G401 (cell line): Measurements from ENCODE around the gene NRG2. TPM values are rescaled to one million over a fixed set of nuclear protein-coding genes. Genes with fewer than 3 reads are reported as not detected.
A peak's percentile ranks its signal among the peaks of the same experiment; 100 is the strongest.

ENCODE experiments used
- DNase-seq: peaks from one replicate; pipeline ENCODE4 v3.0.0-alpha.2; 2015; ENCODE audit warnings: low spot score
- in situ Hi-C: cut with HindIII; loops from 2 replicates; pipeline ENCODE4 v1.10.0; 2016; ENCODE audit warnings: low sequenced_read_pairs, mixed read lengths
- total RNA-seq: library from RNA; depleted of rRNA; stranded (reverse); fragments of >200 nt; shearing (Covaris generic); gene quantifications from 2 replicates; pipeline ENCODE4 v1.2.3, GENCODE V29; 2014

NRG2 gene
- total RNA-seq, 1 experiment from 2014 or later = 1.5 TPM

GRCh38 chr5:139814704-139815280, 228.3 kb downstream of the NRG2 start:
- no peak for DNase-seq
- in situ Hi-C loops = no loop called here

GRCh38 chr5:139814191-139814601, 228.9 kb downstream of the NRG2 start:
- in situ Hi-C loops = no loop called here
- DNase-seq = no peak

- DNase-seq = no peak
- in situ Hi-C loops = no loop called here
These were observed 230.0 kb downstream of the NRG2 start for GRCh38 chr5:139812836-139813805.

- in situ Hi-C loops = no loop called here
- DNase-seq = no peak
These were observed 230.8 kb downstream of the NRG2 start for GRCh38 chr5:139812323-139812722.

GRCh38 chr5:139811274-139811607, 231.9 kb downstream of the NRG2 start:
- in situ Hi-C loops = no loop called here
- DNase-seq = no peak

GRCh38 chr5:139810341-139811273, 232.5 kb downstream of the NRG2 start:
- no peak for DNase-seq
- in situ Hi-C loops = no loop called here

- in situ Hi-C loops = no loop called here
- DNase-seq = no peak
These were observed 233.7 kb downstream of the NRG2 start for GRCh38 chr5:139809331-139809810.

GRCh38 chr5:139808481-139809330, 234.4 kb downstream of the NRG2 start:
- in situ Hi-C loops = no loop called here
- DNase-seq = no peak

GRCh38 chr5:139807647-139808030, 235.5 kb downstream of the NRG2 start:
- no peak for DNase-seq
- in situ Hi-C loops = no loop called here

GRCh38 chr5:139806726-139807646, 236.1 kb downstream of the NRG2 start:
- in situ Hi-C loops = no loop called here
- peak; percentile 28 for DNase-seq

GRCh38 chr5:139806111-139806510, 237.0 kb downstream of the NRG2 start:
- DNase-seq = peak; percentile 27
- in situ Hi-C loops = no loop called here

GRCh38 chr5:139805545-139805944, 237.6 kb downstream of the NRG2 start:
- in situ Hi-C loops = no loop called here
- no peak for DNase-seq

- in situ Hi-C loops = no loop called here
- no peak for DNase-seq
These were observed 238.2 kb downstream of the NRG2 start for GRCh38 chr5:139804800-139805397.

GRCh38 chr5:139803978-139804377, 239.1 kb downstream of the NRG2 start:
- DNase-seq = no peak
- in situ Hi-C loops = no loop called here

- DNase-seq = no peak
- in situ Hi-C loops = no loop called here
These were observed 243.7 kb downstream of the NRG2 start for GRCh38 chr5:139799359-139799758.

- in situ Hi-C loops = no loop called here
- DNase-seq = no peak
These were observed 244.2 kb downstream of the NRG2 start for GRCh38 chr5:139798883-139799282.

GRCh38 chr5:139797856-139798510, 245.1 kb downstream of the NRG2 start:
- in situ Hi-C loops = no loop called here
- DNase-seq = peak; percentile 72
